Adipose tissue (tissue), 3 donors: Measurements from ENCODE around the gene CACNA2D2. TPM values are rescaled to one million over a fixed set of nuclear protein-coding genes. Genes with fewer than 3 reads are reported as not detected.

Experiments
- H3K27ac ChIP-seq: one replicate; pipeline ENCODE4 v1.5.1; 2013; ENCODE audit warnings: low read depth, low read length
- whole genome bisulfite sequencing, 3 donors: extraction: QIAGEN DNeasy Blood & Tissue Kit; methylation state at CpG; one replicate each; pipeline ENCODE4 v1.1.7; 2013; 5-methylcytosine and 5-hydroxymethylcytosine counted together
- polyA plus RNA-seq, 3 donors: library from polyadenylated mRNA; stranded (reverse); fragments of 200-250 nt; gene quantifications; one replicate each; pipeline ENCODE4 v1.2.3, GENCODE V29; 2013
- donor health status: healthy with polysubstance abuse.
- donor health status: Bipolar disorder and iron deficiency.
- donor health status: healthy.

CACNA2D2 gene
- polyA plus RNA-seq, result 1 to 10 TPM in 1 of 3 donors, under 1 TPM in 2; 0.56 to 1.7 (median 0.68) TPM

- no peak within 1 kb of the TSS for H3K27ac ChIP-seq
Observed at GRCh38 chr3:50503504-50504342, at the start of gene CACNA2D2. Gene CACNA2D2, minus strand, starts transcription at chr3:50503634. Its CDS starts 211 bp downstream, at chr3:50503423.

GRCh38 chr3:50552598-50552997 lies 49.2 kb upstream of the CACNA2D2 start:
- H3K27ac ChIP-seq, result no peak overlapping the region
- WGBS, 3 donors, result 79 to 84% (median 84%) methylated on average over 9 of the region's 9 CpGs

More at GRCh38 chr3:50503504-50504342, at the start of gene CACNA2D2:
- WGBS, 3 donors, result 5 to 17% (median 8%) methylated on average over 35 to 71 of the region's 71 CpGs

- no peak overlapping the region for H3K27ac ChIP-seq
- 71 to 78% (median 78%) methylated on average over 7 of the region's 7 CpGs for WGBS, 3 donors
Observed at GRCh38 chr3:50551681-50552435, 48.4 kb upstream of the CACNA2D2 start.

GRCh38 chr3:50551054-50551659 lies 47.7 kb upstream of the CACNA2D2 start:
- H3K27ac ChIP-seq, result no peak overlapping the region
- 50 to 61% (median 54%) methylated on average over 9 of the region's 9 CpGs for WGBS, 3 donors

GRCh38 chr3:50550079-50550736 lies 46.8 kb upstream of the CACNA2D2 start:
- H3K27ac ChIP-seq, result no peak overlapping the region
- 49 to 54% (median 52%) methylated on average over 13 of the region's 13 CpGs for WGBS, 3 donors

- 87 to 98% (median 97%) methylated on average over 3 of the region's 3 CpGs for WGBS, 3 donors
- H3K27ac ChIP-seq, result no peak overlapping the region
Observed at GRCh38 chr3:50549226-50549625, 45.8 kb upstream of the CACNA2D2 start.

- no peak overlapping the region for H3K27ac ChIP-seq
- WGBS, 3 donors, result 48 to 89% (median 70%) methylated on average over 1 of the region's 1 CpG
Observed at GRCh38 chr3:50545781-50546180, 42.3 kb upstream of the CACNA2D2 start.

- H3K27ac ChIP-seq, result no peak overlapping the region
- WGBS, 3 donors, result 40 to 50% (median 50%) methylated on average over 2 of the region's 2 CpGs
Observed at GRCh38 chr3:50542177-50543034, 39.0 kb upstream of the CACNA2D2 start.

- no peak overlapping the region for H3K27ac ChIP-seq
- 51 to 69% (median 61%) methylated on average over 16 to 18 of the region's 18 CpGs for WGBS, 3 donors
Observed at GRCh38 chr3:50539356-50540286, 36.2 kb upstream of the CACNA2D2 start.

- H3K27ac ChIP-seq, result no peak overlapping the region
- WGBS, 3 donors, result 75 to 78% (median 76%) methylated on average over 4 of the region's 4 CpGs
Observed at GRCh38 chr3:50537421-50538129, 34.1 kb upstream of the CACNA2D2 start.

- no peak overlapping the region for H3K27ac ChIP-seq
- WGBS, 3 donors, result 69 to 79% (median 76%) methylated on average over 5 of the region's 5 CpGs
Observed at GRCh38 chr3:50536471-50537180, 33.2 kb upstream of the CACNA2D2 start.

- no peak overlapping the region for H3K27ac ChIP-seq
- WGBS, 3 donors, result 74 to 79% (median 78%) methylated on average over 9 of the region's 9 CpGs
Observed at GRCh38 chr3:50534681-50535330, 31.4 kb upstream of the CACNA2D2 start.

GRCh38 chr3:50533807-50534461 lies 30.5 kb upstream of the CACNA2D2 start:
- no peak overlapping the region for H3K27ac ChIP-seq
- WGBS, 3 donors, result 62 to 78% (median 68%) methylated on average over 9 of the region's 9 CpGs

- no peak overlapping the region for H3K27ac ChIP-seq
- 77 to 82% (median 79%) methylated on average over 13 of the region's 13 CpGs for WGBS, 3 donors
Observed at GRCh38 chr3:50533316-50533715, 29.9 kb upstream of the CACNA2D2 start.
